ENCODE measurements around the gene MYO3B.
"Not testable (repeated sequence)": the region's sequence is repeated elsewhere in the genome, so short reads cannot be mapped to it uniquely, and the experiment has no call there.

Gene MYO3B

DNA sequence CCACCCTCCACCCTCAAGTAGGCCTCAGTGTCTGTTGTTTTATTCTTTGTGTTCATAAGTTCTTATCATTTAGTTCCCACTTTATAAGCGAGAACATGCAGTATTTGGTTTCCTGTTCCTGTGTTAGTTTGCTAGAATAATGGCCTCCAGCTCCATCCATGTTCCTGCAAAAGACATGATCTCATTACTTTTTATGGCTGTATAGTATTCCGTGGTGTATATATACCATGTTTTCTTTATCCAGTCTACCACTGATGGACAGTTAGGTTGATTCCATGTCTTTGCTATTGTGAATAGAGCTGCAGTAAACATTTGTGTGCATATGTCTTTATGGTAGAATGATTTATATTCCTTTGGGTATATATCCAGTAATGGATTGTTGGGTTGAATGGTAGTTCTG lies 101.7 kb downstream of the MYO3B start:
- 100% methylated on average over 1 of the region's 2 CpGs for WGBS
- H2AFZ ChIP-seq (ENCODE audit: low read depth, low read length); H3K4ac ChIP-seq (ENCODE audit: low read depth in 1 of 2, low read length in 2 of 2); H2BK12ac ChIP-seq (ENCODE audit: low read length in 2 of 2); H3K79me1 ChIP-seq (replicated peaks; ENCODE audit: low read length, poor library complexity, severe bottlenecking); H3K4me1 ChIP-seq (ENCODE audit: control insufficient read depth, insufficient read depth, low read depth, low read length); H3K27ac ChIP-seq (ENCODE audit: low read length, poor library complexity, severe bottlenecking); H3K23ac ChIP-seq (ENCODE audit: low read length in 2 of 2); H2BK5ac ChIP-seq (ENCODE audit: low read depth, low read length, poor library complexity, severe bottlenecking); H3K9ac ChIP-seq (ENCODE audit: low read length); H2AK5ac ChIP-seq (ENCODE audit: low read length, severe bottlenecking); H4K91ac ChIP-seq (ENCODE audit: low read length); H3K4me3 ChIP-seq (ENCODE audit: insufficient read depth in 1 of 2, low read depth in 1 of 2, low read length in 2 of 2); H3K36me3 ChIP-seq (ENCODE audit: control insufficient read depth in 1 of 2, insufficient read depth in 2 of 2, low read depth in 1 of 2, low read length in 2 of 2); DNase-seq; H4K8ac ChIP-seq (ENCODE audit: low read length); H3K18ac ChIP-seq (ENCODE audit: low read depth in 1 of 2, low read length in 2 of 2); H3K14ac ChIP-seq (ENCODE audit: low read length in 2 of 2); H3K4me2 ChIP-seq (ENCODE audit: low read length, poor library complexity, severe bottlenecking); H2BK15ac ChIP-seq (ENCODE audit: low read depth, poor library complexity, severe bottlenecking); H3K9me3 ChIP-seq (ENCODE audit: control insufficient read depth, low read length); H2BK120ac ChIP-seq (ENCODE audit: low read depth, low read length): not testable (repeated sequence)
- peaks cover 0 to 12% of the 10 kb centered on the region in 2 experiments for H3K27me3 ChIP-seq (ENCODE audit: control insufficient read depth in 1 of 2, insufficient read depth in 1 of 2, low read length in 2 of 2)

DNA sequence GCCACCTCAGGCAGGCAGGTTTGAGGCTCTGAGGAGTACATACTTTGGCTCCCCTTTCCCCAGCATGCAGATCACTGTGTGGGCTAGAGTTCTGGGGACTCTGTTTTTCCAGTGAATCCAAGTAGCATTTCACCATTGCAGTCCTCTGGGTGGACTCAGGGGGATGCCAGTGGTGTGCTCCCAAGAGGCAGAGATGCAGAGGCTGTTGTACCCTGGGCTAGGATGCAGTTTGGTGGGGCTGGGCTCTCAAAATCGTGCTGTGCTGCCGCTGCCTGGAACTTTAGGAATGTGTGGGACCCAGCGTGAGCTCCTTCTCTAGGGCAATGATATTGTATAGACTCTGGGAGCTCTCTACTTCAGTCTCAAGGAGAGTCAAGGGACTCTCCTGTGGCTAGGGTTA lies 104.9 kb downstream of the MYO3B start:
- no peak overlapping the region for H4K91ac ChIP-seq (ENCODE audit: low read length)
- no peak overlapping the region for H3K27ac ChIP-seq (ENCODE audit: low read length, poor library complexity, severe bottlenecking)
- H3K36me3 ChIP-seq (ENCODE audit: control insufficient read depth in 1 of 2, insufficient read depth in 2 of 2, low read depth in 1 of 2, low read length in 2 of 2), result no peaks in the 10 kb centered on the region
- H3K27me3 ChIP-seq (ENCODE audit: control insufficient read depth in 1 of 2, insufficient read depth in 1 of 2, low read length in 2 of 2), result peaks cover 0 to 12% of the 10 kb centered on the region in 2 experiments
- H3K4me1 ChIP-seq (ENCODE audit: control insufficient read depth, insufficient read depth, low read depth, low read length), result no peaks in the 10 kb centered on the region
- no peak overlapping the region for H3K18ac ChIP-seq (ENCODE audit: low read depth in 1 of 2, low read length in 2 of 2)
- no peak overlapping the region for H2BK15ac ChIP-seq (ENCODE audit: low read depth, poor library complexity, severe bottlenecking)
- no peak overlapping the region for H2BK12ac ChIP-seq (ENCODE audit: low read length in 2 of 2)
- no peak overlapping the region for H3K14ac ChIP-seq (ENCODE audit: low read length in 2 of 2)
- no peak overlapping the region for H2AK5ac ChIP-seq (ENCODE audit: low read length, severe bottlenecking)
- H3K9me3 ChIP-seq (ENCODE audit: control insufficient read depth, low read length), result peaks cover 6% of the 10 kb centered on the region
- no peak overlapping the region for H4K8ac ChIP-seq (ENCODE audit: low read length)
- no peak overlapping the region for H3K4me3 ChIP-seq (ENCODE audit: insufficient read depth in 1 of 2, low read depth in 1 of 2, low read length in 2 of 2)
- no peak overlapping the region for H2AFZ ChIP-seq (ENCODE audit: low read depth, low read length)
- no peak overlapping the region for H3K4ac ChIP-seq (ENCODE audit: low read depth in 1 of 2, low read length in 2 of 2)
- H3K23ac ChIP-seq (ENCODE audit: low read length in 2 of 2), result no peak overlapping the region
- no peak overlapping the region for H3K9ac ChIP-seq (ENCODE audit: low read length)
- no peak overlapping the region for H2BK5ac ChIP-seq (ENCODE audit: low read depth, low read length, poor library complexity, severe bottlenecking)
- DNase-seq, result no peak
- no peak overlapping the region for H3K4me2 ChIP-seq (ENCODE audit: low read length, poor library complexity, severe bottlenecking)
- H2BK120ac ChIP-seq (ENCODE audit: low read depth, low read length), result no peak overlapping the region
- 24% methylated on average over 3 of the region's 3 CpGs for WGBS
- no peaks in the 10 kb centered on the region for H3K79me1 ChIP-seq (replicated peaks; ENCODE audit: low read length, poor library complexity, severe bottlenecking)

DNA sequence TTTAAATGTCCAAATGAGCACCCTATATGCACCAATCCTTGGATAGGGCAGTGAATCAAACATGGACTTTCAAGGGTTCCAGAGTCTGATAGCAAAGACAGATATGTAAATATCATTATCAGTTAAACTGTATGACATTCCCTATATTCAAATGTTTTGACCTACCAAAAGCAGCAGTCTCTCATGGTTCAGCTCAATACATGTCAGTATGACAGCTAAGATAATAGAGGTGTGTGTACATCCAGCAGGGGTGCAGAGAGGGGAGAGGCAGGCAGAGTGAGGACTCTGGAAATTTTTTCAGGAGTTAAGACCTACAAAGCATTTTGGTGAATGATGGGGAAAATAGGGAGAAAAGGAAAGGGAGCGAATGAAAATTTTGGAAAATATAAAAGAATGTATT lies 106.3 kb downstream of the MYO3B start:
- no peak overlapping the region for H3K4me3 ChIP-seq (ENCODE audit: insufficient read depth in 1 of 2, low read depth in 1 of 2, low read length in 2 of 2)
- H3K9ac ChIP-seq (ENCODE audit: low read length), result no peak overlapping the region
- no peak overlapping the region for H2BK12ac ChIP-seq (ENCODE audit: low read length in 2 of 2)
- no peaks in the 10 kb centered on the region for H3K79me1 ChIP-seq (replicated peaks; ENCODE audit: low read length, poor library complexity, severe bottlenecking)
- no peak overlapping the region for H3K4me2 ChIP-seq (ENCODE audit: low read length, poor library complexity, severe bottlenecking)
- no peak for DNase-seq
- H4K8ac ChIP-seq (ENCODE audit: low read length), result no peak overlapping the region
- H3K18ac ChIP-seq (ENCODE audit: low read depth in 1 of 2, low read length in 2 of 2), result no peak overlapping the region
- H2BK120ac ChIP-seq (ENCODE audit: low read depth, low read length), result no peak overlapping the region
- H3K36me3 ChIP-seq (ENCODE audit: control insufficient read depth in 1 of 2, insufficient read depth in 2 of 2, low read depth in 1 of 2, low read length in 2 of 2), result no peaks in the 10 kb centered on the region
- H3K4me1 ChIP-seq (ENCODE audit: control insufficient read depth, insufficient read depth, low read depth, low read length), result no peaks in the 10 kb centered on the region
- H3K27me3 ChIP-seq (ENCODE audit: control insufficient read depth in 1 of 2, insufficient read depth in 1 of 2, low read length in 2 of 2), result peaks cover 0 to 12% of the 10 kb centered on the region in 2 experiments
- H2AFZ ChIP-seq (ENCODE audit: low read depth, low read length), result no peak overlapping the region
- no peak overlapping the region for H3K27ac ChIP-seq (ENCODE audit: low read length, poor library complexity, severe bottlenecking)
- H2BK5ac ChIP-seq (ENCODE audit: low read depth, low read length, poor library complexity, severe bottlenecking), result no peak overlapping the region
- no peak overlapping the region for H3K14ac ChIP-seq (ENCODE audit: low read length in 2 of 2)
- H2BK15ac ChIP-seq (ENCODE audit: low read depth, poor library complexity, severe bottlenecking), result no peak overlapping the region
- H4K91ac ChIP-seq (ENCODE audit: low read length), result no peak overlapping the region
- peaks cover 10% of the 10 kb centered on the region for H3K9me3 ChIP-seq (ENCODE audit: control insufficient read depth, low read length)
- WGBS, result 100% methylated on average over 1 of the region's 1 CpG
- no peak overlapping the region for H3K23ac ChIP-seq (ENCODE audit: low read length in 2 of 2)
- no peak overlapping the region for H2AK5ac ChIP-seq (ENCODE audit: low read length, severe bottlenecking)
- no peak overlapping the region for H3K4ac ChIP-seq (ENCODE audit: low read depth in 1 of 2, low read length in 2 of 2)

DNA sequence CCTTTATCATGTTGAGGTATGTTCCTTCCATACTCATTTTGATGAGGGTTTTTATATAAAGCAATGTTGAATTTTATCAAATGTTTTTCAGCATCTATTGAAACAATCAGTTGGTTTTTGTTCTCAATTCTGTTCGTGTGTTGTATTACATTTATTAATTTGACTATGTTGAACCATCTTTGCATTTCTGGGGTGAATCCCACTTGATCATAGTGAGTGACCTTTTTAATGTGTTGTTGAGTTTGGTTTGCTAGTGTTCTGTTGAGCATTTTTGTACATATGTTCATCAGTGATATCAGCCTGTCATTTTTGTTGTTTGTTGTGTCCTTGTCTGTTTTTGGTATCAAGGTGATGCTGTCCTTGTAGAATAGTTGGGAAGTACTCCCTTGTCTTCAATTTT lies 110.9 kb downstream of the MYO3B start:
- WGBS, result 78% methylated on average over 1 of the region's 1 CpG
- no peak overlapping the region for H2BK12ac ChIP-seq (ENCODE audit: low read length in 2 of 2)
- H3K9me3 ChIP-seq (ENCODE audit: control insufficient read depth, low read length), result peaks cover 40% of the 10 kb centered on the region
- no peak overlapping the region for H4K91ac ChIP-seq (ENCODE audit: low read length)
- no peak overlapping the region for H4K8ac ChIP-seq (ENCODE audit: low read length)
- no peak overlapping the region for H3K4me3 ChIP-seq (ENCODE audit: insufficient read depth in 1 of 2, low read depth in 1 of 2, low read length in 2 of 2)
- H3K36me3 ChIP-seq (ENCODE audit: control insufficient read depth in 1 of 2, insufficient read depth in 2 of 2, low read depth in 1 of 2, low read length in 2 of 2), result no peaks in the 10 kb centered on the region
- no peaks in the 10 kb centered on the region for H3K4me1 ChIP-seq (ENCODE audit: control insufficient read depth, insufficient read depth, low read depth, low read length)
- DNase-seq, result no peak
- no peaks in the 10 kb centered on the region for H3K79me1 ChIP-seq (replicated peaks; ENCODE audit: low read length, poor library complexity, severe bottlenecking)
- H3K23ac ChIP-seq (ENCODE audit: low read length in 2 of 2), result no peak overlapping the region
- no peak overlapping the region for H2AFZ ChIP-seq (ENCODE audit: low read depth, low read length)
- no peak overlapping the region for H3K9ac ChIP-seq (ENCODE audit: low read length)
- H2BK15ac ChIP-seq (ENCODE audit: low read depth, poor library complexity, severe bottlenecking), result no peak overlapping the region
- no peak overlapping the region for H2AK5ac ChIP-seq (ENCODE audit: low read length, severe bottlenecking)
- no peak overlapping the region for H3K18ac ChIP-seq (ENCODE audit: low read depth in 1 of 2, low read length in 2 of 2)
- H3K27ac ChIP-seq (ENCODE audit: low read length, poor library complexity, severe bottlenecking), result no peak overlapping the region
- no peak overlapping the region for H3K14ac ChIP-seq (ENCODE audit: low read length in 2 of 2)
- no peaks in the 10 kb centered on the region for H3K27me3 ChIP-seq (ENCODE audit: control insufficient read depth in 1 of 2, insufficient read depth in 1 of 2, low read length in 2 of 2)
- H3K4ac ChIP-seq (ENCODE audit: low read depth in 1 of 2, low read length in 2 of 2), result no peak overlapping the region
- H2BK120ac ChIP-seq (ENCODE audit: low read depth, low read length), result no peak overlapping the region
- no peak overlapping the region for H2BK5ac ChIP-seq (ENCODE audit: low read depth, low read length, poor library complexity, severe bottlenecking)
- no peak overlapping the region for H3K4me2 ChIP-seq (ENCODE audit: low read length, poor library complexity, severe bottlenecking)
